ENCODE measurements around the gene ZNF750.

Gene ZNF750

GRCh38 chr17:82780971-82781893 is 58.6 kb downstream of the ZNF750 start:
- no peak overlapping the region for H3K4me3 ChIP-seq (ENCODE audit: severe bottlenecking)
- ATAC-seq (ENCODE audit: low read depth) (no peak), DNase-seq (ENCODE audit: low spot score) (no peak)
- H3K4me1 ChIP-seq (ENCODE audit: insufficient read depth, poor library complexity, severe bottlenecking): no peaks in the 10 kb centered on the region
- H3K27me3 ChIP-seq (ENCODE audit: insufficient read depth, poor library complexity, severe bottlenecking): no peaks in the 10 kb centered on the region
- no peak overlapping the region for H3K27ac ChIP-seq (ENCODE audit: poor library complexity, severe bottlenecking)
- TF ChIP-seq CTCF (IDR thresholded peaks at IDR 0.05; ENCODE audit: poor library complexity, severe bottlenecking): no peak
- H3K9me3 ChIP-seq (ENCODE audit: severe bottlenecking): no peaks in the 10 kb centered on the region
- H3K36me3 ChIP-seq (ENCODE audit: low read depth): peaks cover 27% of the 10 kb centered on the region

GRCh38 chr17:82780195-82780594 is 59.6 kb downstream of the ZNF750 start:
- Histone ChIP-seq H3K4me1 (ENCODE audit: insufficient read depth, poor library complexity, severe bottlenecking) (no peaks in the 10 kb centered on the region), H3K27me3 (ENCODE audit: insufficient read depth, poor library complexity, severe bottlenecking) (no peaks in the 10 kb centered on the region), H3K4me3 (ENCODE audit: severe bottlenecking) (no peak overlapping the region), H3K27ac (ENCODE audit: poor library complexity, severe bottlenecking) (no peak overlapping the region), H3K36me3 (ENCODE audit: low read depth) (peaks cover 34% of the 10 kb centered on the region), H3K9me3 (ENCODE audit: severe bottlenecking) (no peaks in the 10 kb centered on the region)
- TF ChIP-seq CTCF (IDR thresholded peaks at IDR 0.05; ENCODE audit: poor library complexity, severe bottlenecking): no peak
- ATAC-seq (ENCODE audit: low read depth) (no peak), DNase-seq (ENCODE audit: low spot score) (no peak)

- Histone ChIP-seq H3K27ac (ENCODE audit: poor library complexity, severe bottlenecking) (no peak overlapping the region), H3K4me1 (ENCODE audit: insufficient read depth, poor library complexity, severe bottlenecking) (no peaks in the 10 kb centered on the region), H3K4me3 (ENCODE audit: severe bottlenecking) (no peak overlapping the region), H3K27me3 (ENCODE audit: insufficient read depth, poor library complexity, severe bottlenecking) (no peaks in the 10 kb centered on the region), H3K36me3 (ENCODE audit: low read depth) (peaks cover 39% of the 10 kb centered on the region), H3K9me3 (ENCODE audit: severe bottlenecking) (no peaks in the 10 kb centered on the region)
- TF ChIP-seq CTCF (IDR thresholded peaks at IDR 0.05; ENCODE audit: poor library complexity, severe bottlenecking): no peak
- no peak for DNase-seq (ENCODE audit: low spot score)
- no peak for ATAC-seq (ENCODE audit: low read depth)
These were observed 60.3 kb downstream of the ZNF750 start for GRCh38 chr17:82779541-82779940.

All from RWPE2 (cell line).